Activated naive CD8-positive, alpha-beta T cell treated with anti-CD3 and anti-CD28 coated beads, Interleukin-2, amount 10 ng/mL, durations not matched to agents 7 days and 5 days (primary cell): ENCODE results near the gene DYSF. TPM values are rescaled to one million over a fixed set of nuclear protein-coding genes. Genes with fewer than 3 reads are reported as not detected.

Source experiments
- ATAC-seq: fragments of 150-1000 bp; cut with Tn5 transposase; one replicate; pipeline ENCODE4 v1.10.0; 2021; ENCODE audit warnings: low read depth, moderate library complexity
- POLR2A ChIA-PET: fragments of 350-600 bp; sonication (Branson Sonifier 250); formaldehyde crosslinking; loops from one replicate; lab custom pipeline; 2021; ENCODE audit warnings: antibody characterized with exemption; lab: Charles Lee
- DNase-seq: peaks from one replicate; pipeline ENCODE4 v3.0.0; 2021
- H3K27ac Mint-ChIP-seq: one replicate; pipeline ENCODE4 v1.8.0; 2022; ENCODE audit warnings: mild to moderate bottlenecking, mixed read lengths
- H3K27me3 Mint-ChIP-seq: one replicate; pipeline ENCODE4 v1.8.0; 2022; ENCODE audit warnings: mild to moderate bottlenecking, moderate library complexity, mixed read lengths
- H3K36me3 Mint-ChIP-seq: one replicate; pipeline ENCODE4 v1.8.0; 2021; ENCODE audit warnings: mild to moderate bottlenecking, mixed read lengths
- H3K4me1 Mint-ChIP-seq: one replicate; pipeline ENCODE4 v1.8.0; 2021; ENCODE audit warnings: mixed read lengths
- H3K4me3 Mint-ChIP-seq: one replicate; pipeline ENCODE4 v1.8.0; 2022; ENCODE audit warnings: mild to moderate bottlenecking, moderate library complexity, mixed read lengths
- H3K9me3 Mint-ChIP-seq: one replicate; pipeline ENCODE4 v1.8.0; 2021; ENCODE audit warnings: mixed read lengths
- total RNA-seq, 2 experiments: library from RNA; stranded (reverse); gene quantifications; one replicate each; pipeline ENCODE4 v1.2.3, GENCODE V29; 2021

The DYSF gene
- total RNA-seq, 2 experiments from 2014 or later, result 6.3 to 6.7 TPM

DNA sequence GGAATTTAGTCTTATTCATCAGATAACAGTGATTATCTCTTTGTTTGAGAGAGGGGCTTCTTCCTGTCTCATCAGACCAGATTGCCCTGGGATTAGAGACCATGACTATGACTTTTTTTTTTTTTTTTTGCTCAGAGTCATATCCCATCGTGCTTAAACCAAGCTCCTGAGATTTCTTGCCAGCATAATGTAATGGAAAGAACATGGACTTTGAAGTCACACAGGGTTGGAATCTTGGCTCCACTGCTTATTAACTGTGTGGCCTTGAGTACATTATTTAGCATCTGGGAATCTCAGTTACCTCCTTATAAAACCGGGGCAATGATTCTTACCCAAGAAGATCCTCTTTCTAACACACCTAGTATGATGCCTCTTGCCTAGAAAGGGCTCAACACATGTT is 268.3 kb downstream of the DYSF start:
- no peak for DNase-seq
- no peak for ATAC-seq
- H3K4me3 Mint-ChIP-seq, result no peak overlapping the region
- no peaks in the 10 kb centered on the region for H3K4me1 Mint-ChIP-seq
- peaks cover 4% of the 10 kb centered on the region for H3K9me3 Mint-ChIP-seq
- POLR2A ChIA-PET, result no interaction called here
- H3K27ac Mint-ChIP-seq, result no peak overlapping the region
- H3K36me3 Mint-ChIP-seq, result no peaks in the 10 kb centered on the region
- peaks cover 4% of the 10 kb centered on the region for H3K27me3 Mint-ChIP-seq

DNA sequence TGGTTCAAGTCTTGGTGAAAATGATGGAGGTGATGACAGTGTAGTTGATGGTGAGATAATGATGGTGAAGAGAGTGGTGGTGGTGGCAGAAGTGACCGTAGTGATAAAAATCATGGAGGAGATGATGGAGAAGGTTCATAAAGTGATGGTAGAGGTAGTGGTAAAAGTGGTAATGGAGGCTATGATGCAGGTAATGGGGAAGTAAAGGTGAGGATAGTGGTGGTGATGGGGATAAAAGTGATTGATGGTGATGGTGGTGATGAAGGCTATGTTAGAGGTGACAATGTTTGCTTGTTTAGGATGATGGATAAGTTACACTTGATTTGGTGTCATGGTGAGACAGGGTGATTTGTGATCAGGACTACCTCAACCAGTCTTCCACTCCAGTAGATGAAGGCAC is 268.9 kb downstream of the DYSF start:
- POLR2A ChIA-PET, result no interaction called here
- DNase-seq, result no peak
- H3K36me3 Mint-ChIP-seq, result no peaks in the 10 kb centered on the region

GRCh38 chr2:71724793-71725192 is 271.4 kb downstream of the DYSF start:
- Mint-ChIP-seq H3K27me3 (peaks cover 4% of the 10 kb centered on the region), H3K36me3 (no peaks in the 10 kb centered on the region), H3K9me3 (peaks cover 4% of the 10 kb centered on the region), H3K4me1 (no peaks in the 10 kb centered on the region), H3K27ac (no peak overlapping the region), H3K4me3 (no peak overlapping the region)
- POLR2A ChIA-PET, result no interaction called here
- DNase-seq (no peak), ATAC-seq (no peak)

More for the DNA sequence above, 268.9 kb downstream of the DYSF start:
- Mint-ChIP-seq H3K9me3 (peaks cover 4% of the 10 kb centered on the region), H3K27ac (peak overlapping the region; percentile 2), H3K4me1 (no peaks in the 10 kb centered on the region), H3K27me3 (peaks cover 4% of the 10 kb centered on the region), H3K4me3 (no peak overlapping the region)
- ATAC-seq, result no peak

- Mint-ChIP-seq H3K36me3 (no peaks in the 10 kb centered on the region), H3K4me1 (no peaks in the 10 kb centered on the region), H3K9me3 (peaks cover 4% of the 10 kb centered on the region), H3K27me3 (peaks cover 4% of the 10 kb centered on the region), H3K4me3 (no peak overlapping the region), H3K27ac (no peak overlapping the region)
- POLR2A ChIA-PET, result no interaction called here
- no peak for ATAC-seq
- DNase-seq, result no peak
These were observed 272.5 kb downstream of the DYSF start for GRCh38 chr2:71725836-71726235.

DNA sequence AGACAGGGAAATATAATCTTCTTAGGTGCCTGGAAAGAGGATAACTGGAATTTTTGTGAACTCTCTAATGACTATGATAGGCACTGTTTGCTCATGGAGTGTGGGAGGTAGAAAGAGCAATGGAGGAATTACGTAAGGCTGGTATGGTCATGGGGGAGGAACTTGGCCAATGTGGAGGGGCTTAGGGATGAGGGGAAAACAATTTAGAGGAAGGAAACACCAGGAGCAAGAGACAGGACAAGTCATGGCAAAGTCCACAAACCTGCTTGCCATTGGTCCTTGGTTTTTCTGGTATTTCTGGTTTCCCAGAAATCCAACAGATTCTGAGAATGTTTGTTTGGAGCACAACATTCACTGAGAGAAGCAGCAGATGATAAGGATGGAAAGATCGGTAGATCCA is 274.2 kb downstream of the DYSF start:
- H3K27me3 Mint-ChIP-seq, result no peaks in the 10 kb centered on the region
- H3K4me1 Mint-ChIP-seq, result no peaks in the 10 kb centered on the region
- ATAC-seq (no peak), DNase-seq (no peak)
- H3K36me3 Mint-ChIP-seq, result no peaks in the 10 kb centered on the region
- no peak overlapping the region for H3K27ac Mint-ChIP-seq
- H3K4me3 Mint-ChIP-seq, result no peak overlapping the region
- no peaks in the 10 kb centered on the region for H3K9me3 Mint-ChIP-seq
- POLR2A ChIA-PET, result no interaction called here

GRCh38 chr2:71728036-71728435 is 274.7 kb downstream of the DYSF start:
- H3K4me1 Mint-ChIP-seq, result no peaks in the 10 kb centered on the region
- no peaks in the 10 kb centered on the region for H3K36me3 Mint-ChIP-seq
- POLR2A ChIA-PET, result no interaction called here
- H3K9me3 Mint-ChIP-seq, result no peaks in the 10 kb centered on the region
- H3K4me3 Mint-ChIP-seq, result no peak overlapping the region
- DNase-seq, result no peak
- H3K27ac Mint-ChIP-seq, result no peak overlapping the region
- ATAC-seq, result no peak
- no peaks in the 10 kb centered on the region for H3K27me3 Mint-ChIP-seq

GRCh38 chr2:71730785-71731383 is 277.5 kb downstream of the DYSF start:
- Mint-ChIP-seq H3K27me3 (no peaks in the 10 kb centered on the region), H3K9me3 (no peaks in the 10 kb centered on the region), H3K36me3 (no peaks in the 10 kb centered on the region), H3K4me3 (no peak overlapping the region), H3K27ac (no peak overlapping the region), H3K4me1 (no peaks in the 10 kb centered on the region)
- ATAC-seq (no peak), DNase-seq (no peak)
- POLR2A ChIA-PET, result no interaction called here

GRCh38 chr2:71734620-71735019 is 281.3 kb downstream of the DYSF start:
- no peaks in the 10 kb centered on the region for H3K36me3 Mint-ChIP-seq
- H3K4me3 Mint-ChIP-seq, result no peak overlapping the region
- DNase-seq (no peak), ATAC-seq (no peak)
- POLR2A ChIA-PET, result no interaction called here
- peaks cover 4% of the 10 kb centered on the region for H3K9me3 Mint-ChIP-seq
- no peak overlapping the region for H3K27ac Mint-ChIP-seq
- no peaks in the 10 kb centered on the region for H3K27me3 Mint-ChIP-seq
- H3K4me1 Mint-ChIP-seq, result no peaks in the 10 kb centered on the region

DNA sequence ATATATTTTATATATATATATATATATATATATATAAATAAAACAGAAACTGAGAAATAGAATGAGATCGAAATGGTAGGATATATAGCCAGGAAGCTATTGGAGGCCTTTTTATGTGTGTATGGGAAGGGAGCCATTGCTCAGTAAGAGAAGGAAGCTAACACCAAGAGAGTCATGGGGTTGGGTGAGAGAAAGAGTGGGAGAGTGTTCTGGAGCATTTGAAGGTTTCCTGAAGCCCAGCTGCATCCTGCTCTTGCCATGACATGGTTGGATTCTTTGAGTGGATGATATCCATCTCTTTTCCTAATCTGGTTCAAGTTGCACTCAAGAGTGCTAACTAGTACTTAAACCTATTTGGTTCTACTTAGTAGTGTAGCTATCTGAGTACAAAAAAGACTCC is 282.3 kb downstream of the DYSF start:
- no peak overlapping the region for H3K27ac Mint-ChIP-seq
- H3K27me3 Mint-ChIP-seq, result no peaks in the 10 kb centered on the region
- ATAC-seq (no peak), DNase-seq (no peak)
- H3K9me3 Mint-ChIP-seq, result peaks cover 4% of the 10 kb centered on the region
- H3K4me3 Mint-ChIP-seq, result no peak overlapping the region
- H3K36me3 Mint-ChIP-seq, result no peaks in the 10 kb centered on the region
- POLR2A ChIA-PET, result no interaction called here
- H3K4me1 Mint-ChIP-seq, result no peaks in the 10 kb centered on the region

Other genes with a start within 250 kb of the DYSF start
- 1 to 10 TPM; 4.2 to 4.8 TPM for gene PAIP2B, start 226.5 kb upstream of the DYSF start, total RNA-seq
- gene ZNF638, start 121.8 kb upstream of the DYSF start, total RNA-seq, result 100 to 1,000 TPM in 1 of 2 experiments, 10 to 100 TPM in 1; 99.1 to 101 TPM